GM23338 (cell line): Measurements from ENCODE around the gene OR4D5.

Source experiments
- CTCF ChIP-seq, 2 experiments: fragments of 200-600 bp in 1 of 2; sonication (generic) in 1 of 2; conservative IDR thresholded peaks; 2 replicates each; pipeline versions ENCODE4 v1.5.1 to v1.6.1; 2016 to 2017; ENCODE audit warnings: antibody characterized with exemption in 2 of 2, low read depth in 2 of 2, mild to moderate bottlenecking in 2 of 2, moderate library complexity in 1 of 2
- EZH2 ChIP-seq: fragments of 200-600 bp; sonication (generic); IDR thresholded peaks from one replicate; pipeline ENCODE4 v1.8.0; 2017; ENCODE audit warnings: antibody characterized with exemption, mild to moderate bottlenecking, low read depth; ENCODE audit not compliant: unreplicated experiment
- POLR2AphosphoS5 ChIP-seq: IDR thresholded peaks from 2 replicates; pipeline ENCODE4 v1.6.1; 2016; ENCODE audit warnings: antibody characterized with exemption, low read depth

- TF ChIP-seq CTCF (conservative IDR thresholded peaks at IDR 0.05; ENCODE audit: low read depth in 2 of 2) (no peak), POLR2AphosphoS5 (no peak), EZH2 (no peak)
Measured at GRCh38 chr11:123973816-123974215, 34.4 kb downstream of the OR4D5 start.
